Panc1 (cell line): ENCODE results near the gene GTSE1. TPM values are rescaled to one million over a fixed set of nuclear protein-coding genes. Genes with fewer than 3 reads are reported as not detected.
"Not testable (repeated sequence)": the region's sequence is repeated elsewhere in the genome, so short reads cannot be mapped to it uniquely, and the experiment has no call there.

Experiments used
- ATAC-seq: fragments of 200-7000 bp; cut with Tn5 transposase; 2 replicates; pipeline ENCODE4 v1.9.1; 2020; ENCODE audit warnings: mild to moderate bottlenecking, moderate library complexity
- BruUV-seq: library from RNA; stranded (reverse); fragments of 400-500 nt; replicated peaks from 2 replicates; lab custom pipeline; 2021; lab: Mats Ljungman, UMichigan
- CTCF ChIA-PET: fragments of 300-600 bp; sonication (Branson Sonifier 250); formaldehyde crosslinking; loops from one replicate; lab custom pipeline; 2022; ENCODE audit warnings: antibody characterized with exemption; lab: Charles Lee
- POLR2A ChIA-PET: fragments of 300-600 bp; sonication (Branson Sonifier 250); formaldehyde crosslinking; loops from one replicate; lab custom pipeline; 2022; ENCODE audit warnings: antibody characterized with exemption; lab: Charles Lee
- DNase-seq: peaks from one replicate; pipeline ENCODE4 v3.0.0-alpha.2; 2010; ENCODE audit warnings: low read depth, low spot score
- H3K27ac ChIP-seq: 2 replicates; pipeline ENCODE4 v1.5.1; 2011; ENCODE audit warnings: mild to moderate bottlenecking, low read length, inconsistent platforms
- H3K27me3 ChIP-seq: fragments of 200-500 bp; sonication (Bioruptor generic); 2 replicates; pipeline ENCODE4 v1.6.0; 2014; ENCODE audit warnings: low read length, inconsistent platforms; ENCODE audit not compliant: control insufficient read depth, insufficient read depth
- H3K36me3 ChIP-seq: fragments of 200-500 bp; sonication (Bioruptor generic); 2 replicates; pipeline ENCODE4 v1.5.1; 2014; ENCODE audit warnings: inconsistent platforms, mild to moderate bottlenecking, low read length, moderate library complexity; ENCODE audit not compliant: control insufficient read depth, insufficient read depth
- H3K4me1 ChIP-seq: 2 replicates; pipeline ENCODE4 v1.5.1; 2011; ENCODE audit warnings: inconsistent platforms, mild to moderate bottlenecking, low read length, moderate library complexity; ENCODE audit not compliant: control insufficient read depth, insufficient read depth
- H3K4me3 ChIP-seq, 2 experiments: 2 replicates each; pipeline ENCODE4 v1.5.1; 2011 to 2012; ENCODE audit warnings: low read depth in 2 of 2, low read length in 2 of 2, mild to moderate bottlenecking in 2 of 2, inconsistent platforms in 1 of 2, moderate library complexity in 1 of 2
- H3K9me3 ChIP-seq: fragments of 200-500 bp; sonication (Bioruptor generic); 2 replicates; pipeline ENCODE4 v1.5.1; 2014; ENCODE audit warnings: low read depth, mild to moderate bottlenecking, inconsistent platforms, low read length, moderate library complexity; ENCODE audit not compliant: control insufficient read depth, insufficient read depth
- POLR2AphosphoS5 ChIP-seq: IDR thresholded peaks from 2 replicates; pipeline ENCODE4 v1.6.1; 2012; ENCODE audit warnings: mild to moderate bottlenecking, low read depth, low read length, moderate library complexity
- SIN3A ChIP-seq: IDR thresholded peaks from 2 replicates; pipeline ENCODE4 v1.6.1; 2012; ENCODE audit warnings: low read depth, mild to moderate bottlenecking, low read length, moderate library complexity, borderline replicate concordance; ENCODE audit not compliant: insufficient read depth
- TCF7L2 ChIP-seq: IDR thresholded peaks from 2 replicates; pipeline ENCODE4 v1.6.1; 2011; ENCODE audit warnings: mild to moderate bottlenecking, low read depth, low read length, inconsistent platforms
- in situ Hi-C: cut with HindIII; loops from 2 replicates; pipeline ENCODE4 v1.10.0; 2016; ENCODE audit warnings: low sequenced_read_pairs, low pct_unique_long_range_greater_than_20kb
- intact Hi-C: fragments of 100-400 bp; cut with micrococcal nuclease; formaldehyde crosslinking; loops from one replicate; pipeline ENCODE4 v1.10.0; 2022; ENCODE audit not compliant: unreplicated experiment
- total RNA-seq: library from RNA; stranded (reverse); gene quantifications from one replicate; pipeline ENCODE4 v1.2.1, GENCODE V29; 2021; ENCODE audit not compliant: unreplicated experiment
- TF ChIP-seq, protein P1 (sequence below): fragments of 450-650 bp; IDR thresholded peaks from 2 replicates; pipeline ENCODE4 v1.5.1; 2017; ENCODE audit warnings: mild to moderate bottlenecking
- TF ChIP-seq, protein P2 (sequence below), 2 experiments: IDR thresholded peaks; 2 replicates each; pipeline ENCODE4 v1.6.1; 2011 to 2012; ENCODE audit warnings: low read depth in 2 of 2, control low read depth in 1 of 2, low read length in 1 of 2, mild to moderate bottlenecking in 1 of 2, moderate library complexity in 1 of 2; ENCODE audit not compliant: insufficient read depth in 1 of 2

GTSE1 gene
- total RNA-seq, 1 experiment from 2014 or later = 36.2 TPM

DNA sequence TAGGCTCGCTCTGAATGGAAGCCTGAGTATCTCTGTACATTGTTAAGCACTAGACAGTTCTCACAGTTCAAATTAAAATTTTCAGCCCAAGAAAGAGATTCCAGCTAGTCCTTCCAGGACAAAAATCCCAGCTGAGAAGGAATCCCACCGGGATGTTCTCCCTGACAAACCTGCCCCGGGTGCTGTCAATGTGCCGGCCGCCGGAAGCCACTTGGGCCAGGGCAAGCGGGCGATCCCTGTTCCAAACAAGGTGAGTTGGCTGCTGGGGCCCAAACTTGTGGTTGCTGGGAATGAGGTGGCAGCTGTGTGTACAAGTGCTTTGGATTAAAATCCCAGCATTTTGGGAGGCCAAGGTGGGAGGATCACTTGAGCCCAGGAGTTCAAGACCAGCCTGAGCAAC lies 15.4 kb downstream of the GTSE1 start:
- in situ Hi-C loops (loop anchor here (25.0 kb wide), 1 partner anchor 300 kb away; no protein-coding TSS in a partner anchor), intact Hi-C loops (loop anchor here (5.0 kb wide), 1 partner anchor 315 kb away; no protein-coding TSS in a partner anchor)
- no TSS peak for BruUV-seq
- no peak for ATAC-seq
- H3K36me3 ChIP-seq = peaks cover 10% of the 10 kb centered on the region; the same call in 1 of the 2 replicates
- H3K27ac ChIP-seq = no peak overlapping the region
- no peak overlapping the region for H3K4me3 ChIP-seq
- H3K9me3 ChIP-seq = no peaks in the 10 kb centered on the region
- no peaks in the 10 kb centered on the region for H3K27me3 ChIP-seq
- no peak for DNase-seq
- ChIA-PET CTCF (no interaction called here), POLR2A (interaction anchor here (0.7 kb wide), 1 partner anchor 26 kb away, joined by 13 read pairs; no protein-coding TSS in a partner anchor)
- TF ChIP-seq TCF7L2 = no peak
- TF ChIP-seq POLR2AphosphoS5 = no peak
- TF ChIP-seq SIN3A = no peak
- TF ChIP-seq, protein P1, sequence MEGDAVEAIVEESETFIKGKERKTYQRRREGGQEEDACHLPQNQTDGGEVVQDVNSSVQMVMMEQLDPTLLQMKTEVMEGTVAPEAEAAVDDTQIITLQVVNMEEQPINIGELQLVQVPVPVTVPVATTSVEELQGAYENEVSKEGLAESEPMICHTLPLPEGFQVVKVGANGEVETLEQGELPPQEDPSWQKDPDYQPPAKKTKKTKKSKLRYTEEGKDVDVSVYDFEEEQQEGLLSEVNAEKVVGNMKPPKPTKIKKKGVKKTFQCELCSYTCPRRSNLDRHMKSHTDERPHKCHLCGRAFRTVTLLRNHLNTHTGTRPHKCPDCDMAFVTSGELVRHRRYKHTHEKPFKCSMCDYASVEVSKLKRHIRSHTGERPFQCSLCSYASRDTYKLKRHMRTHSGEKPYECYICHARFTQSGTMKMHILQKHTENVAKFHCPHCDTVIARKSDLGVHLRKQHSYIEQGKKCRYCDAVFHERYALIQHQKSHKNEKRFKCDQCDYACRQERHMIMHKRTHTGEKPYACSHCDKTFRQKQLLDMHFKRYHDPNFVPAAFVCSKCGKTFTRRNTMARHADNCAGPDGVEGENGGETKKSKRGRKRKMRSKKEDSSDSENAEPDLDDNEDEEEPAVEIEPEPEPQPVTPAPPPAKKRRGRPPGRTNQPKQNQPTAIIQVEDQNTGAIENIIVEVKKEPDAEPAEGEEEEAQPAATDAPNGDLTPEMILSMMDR = no peak
- TF ChIP-seq, protein P2, sequence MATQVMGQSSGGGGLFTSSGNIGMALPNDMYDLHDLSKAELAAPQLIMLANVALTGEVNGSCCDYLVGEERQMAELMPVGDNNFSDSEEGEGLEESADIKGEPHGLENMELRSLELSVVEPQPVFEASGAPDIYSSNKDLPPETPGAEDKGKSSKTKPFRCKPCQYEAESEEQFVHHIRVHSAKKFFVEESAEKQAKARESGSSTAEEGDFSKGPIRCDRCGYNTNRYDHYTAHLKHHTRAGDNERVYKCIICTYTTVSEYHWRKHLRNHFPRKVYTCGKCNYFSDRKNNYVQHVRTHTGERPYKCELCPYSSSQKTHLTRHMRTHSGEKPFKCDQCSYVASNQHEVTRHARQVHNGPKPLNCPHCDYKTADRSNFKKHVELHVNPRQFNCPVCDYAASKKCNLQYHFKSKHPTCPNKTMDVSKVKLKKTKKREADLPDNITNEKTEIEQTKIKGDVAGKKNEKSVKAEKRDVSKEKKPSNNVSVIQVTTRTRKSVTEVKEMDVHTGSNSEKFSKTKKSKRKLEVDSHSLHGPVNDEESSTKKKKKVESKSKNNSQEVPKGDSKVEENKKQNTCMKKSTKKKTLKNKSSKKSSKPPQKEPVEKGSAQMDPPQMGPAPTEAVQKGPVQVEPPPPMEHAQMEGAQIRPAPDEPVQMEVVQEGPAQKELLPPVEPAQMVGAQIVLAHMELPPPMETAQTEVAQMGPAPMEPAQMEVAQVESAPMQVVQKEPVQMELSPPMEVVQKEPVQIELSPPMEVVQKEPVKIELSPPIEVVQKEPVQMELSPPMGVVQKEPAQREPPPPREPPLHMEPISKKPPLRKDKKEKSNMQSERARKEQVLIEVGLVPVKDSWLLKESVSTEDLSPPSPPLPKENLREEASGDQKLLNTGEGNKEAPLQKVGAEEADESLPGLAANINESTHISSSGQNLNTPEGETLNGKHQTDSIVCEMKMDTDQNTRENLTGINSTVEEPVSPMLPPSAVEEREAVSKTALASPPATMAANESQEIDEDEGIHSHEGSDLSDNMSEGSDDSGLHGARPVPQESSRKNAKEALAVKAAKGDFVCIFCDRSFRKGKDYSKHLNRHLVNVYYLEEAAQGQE (IDR thresholded peaks at IDR 0.05; ENCODE audit: insufficient read depth in 1 of 2, low read depth in 2 of 2, low read length in 1 of 2) = no peak
- H3K4me1 ChIP-seq = no peaks in the 10 kb centered on the region

DNA sequence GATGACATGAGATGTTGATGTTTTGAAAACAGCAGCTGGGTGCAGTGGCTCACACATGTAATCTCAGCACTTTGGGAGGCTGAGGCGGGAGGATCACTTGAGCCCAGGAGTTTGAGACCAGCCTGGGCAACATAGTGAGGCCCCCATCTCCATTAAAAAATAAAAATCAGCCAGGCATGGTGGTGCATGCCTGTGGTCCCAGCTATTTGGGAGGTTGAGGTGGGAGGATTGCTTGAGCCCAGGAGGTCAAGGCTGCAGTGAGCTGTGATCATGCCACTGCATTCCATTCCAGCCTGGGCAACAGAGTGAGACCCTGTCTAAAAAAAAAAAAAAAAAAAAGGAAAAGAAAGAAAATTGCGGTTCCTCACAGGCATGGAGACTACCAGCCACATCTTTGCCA lies 16.2 kb downstream of the GTSE1 start:
- not testable (repeated sequence) for ATAC-seq, H3K27ac ChIP-seq, H3K36me3 ChIP-seq

DNA sequence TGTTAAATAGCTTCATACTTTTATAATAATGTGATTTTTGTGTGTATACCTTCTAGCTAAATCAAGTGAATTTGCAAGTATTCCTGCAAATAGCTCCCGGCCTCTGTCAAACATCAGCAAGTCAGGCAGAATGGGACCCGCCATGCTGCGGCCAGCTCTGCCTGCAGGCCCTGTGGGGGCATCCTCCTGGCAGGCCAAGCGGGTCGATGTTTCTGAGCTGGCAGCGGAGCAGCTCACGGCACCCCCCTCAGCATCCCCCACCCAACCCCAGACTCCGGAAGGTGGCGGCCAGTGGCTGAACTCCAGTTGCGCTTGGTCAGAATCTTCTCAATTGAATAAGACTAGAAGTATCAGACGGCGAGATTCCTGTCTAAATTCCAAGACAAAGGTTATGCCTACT lies 19.3 kb downstream of the GTSE1 start:
- H3K27ac ChIP-seq = no peak overlapping the region
- H3K36me3 ChIP-seq = peaks cover 4% of the 10 kb centered on the region; the same call in 1 of the 2 replicates
- no peak overlapping the region for H3K4me3 ChIP-seq
- intact Hi-C loops (loop anchor here (2.0 kb wide), 1 partner anchor 193 kb away; no protein-coding TSS in a partner anchor), in situ Hi-C loops (loop anchor here (25.0 kb wide), 1 partner anchor 304 kb away; no protein-coding TSS in a partner anchor)
- ChIA-PET POLR2A (no interaction called here), CTCF (interaction anchor here (1.3 kb wide), 1 partner anchor 194 kb away, joined by 5 read pairs; no protein-coding TSS in a partner anchor)
- no peaks in the 10 kb centered on the region for H3K4me1 ChIP-seq
- no peaks in the 10 kb centered on the region for H3K27me3 ChIP-seq
- DNase-seq = no peak
- no TSS peak for BruUV-seq
- TF ChIP-seq POLR2AphosphoS5 = no peak
- TF ChIP-seq TCF7L2 = no peak
- TF ChIP-seq, protein P1 = no peak
- TF ChIP-seq, protein P2 (IDR thresholded peaks at IDR 0.05; ENCODE audit: insufficient read depth in 1 of 2, low read depth in 2 of 2, low read length in 1 of 2) = no peak
- TF ChIP-seq SIN3A = no peak
- no peak for ATAC-seq
- H3K9me3 ChIP-seq = no peaks in the 10 kb centered on the region

More for the DNA sequence above, 16.2 kb downstream of the GTSE1 start:
- in situ Hi-C loops = loop anchor here (25.0 kb wide), 1 partner anchor 301 kb away; no protein-coding TSS in a partner anchor
- H3K27me3 ChIP-seq, H3K4me1 ChIP-seq, H3K4me3 ChIP-seq, BruUV-seq, DNase-seq, CTCF ChIA-PET, H3K9me3 ChIP-seq: not testable (repeated sequence)
- POLR2A ChIA-PET = interaction anchor here (0.7 kb wide), 1 partner anchor 58 kb away, joined by 8 read pairs; no protein-coding TSS in a partner anchor
- intact Hi-C loops = loop anchor here (5.0 kb wide), 1 partner anchor 316 kb away; no protein-coding TSS in a partner anchor
